CD4-positive, alpha-beta T cell treated with Interleukin-10 for 1 hour (primary cell): ENCODE results near the gene NIM1K.
"Not testable (repeated sequence)": the region's sequence is repeated elsewhere in the genome, so short reads cannot be mapped to it uniquely, and the experiment has no call there.

ENCODE experiments used
- DNase-seq: peaks from one replicate; pipeline ENCODE4 v3.0.0-alpha.2; 2020

Gene NIM1K

DNA sequence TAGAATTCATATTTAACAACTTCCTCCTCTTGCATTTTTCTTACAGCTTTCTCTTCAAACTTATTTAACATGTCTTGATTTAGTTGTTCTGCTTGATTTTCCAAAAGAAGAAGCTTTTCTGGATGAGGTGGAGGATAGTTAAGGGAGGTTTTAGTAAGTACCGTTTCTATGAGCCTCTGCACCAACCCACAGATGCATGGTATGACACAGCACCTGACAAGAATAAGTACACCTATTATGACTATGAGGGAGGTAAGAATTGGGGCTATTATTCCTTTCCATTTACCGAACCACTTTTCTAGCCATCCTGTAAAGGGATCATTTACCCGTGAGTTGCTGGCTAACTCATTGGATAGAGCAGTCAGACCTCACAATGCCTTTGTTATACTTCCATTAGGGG lies 123.7 kb downstream of the NIM1K start:
- DNase-seq = no peak

DNA sequence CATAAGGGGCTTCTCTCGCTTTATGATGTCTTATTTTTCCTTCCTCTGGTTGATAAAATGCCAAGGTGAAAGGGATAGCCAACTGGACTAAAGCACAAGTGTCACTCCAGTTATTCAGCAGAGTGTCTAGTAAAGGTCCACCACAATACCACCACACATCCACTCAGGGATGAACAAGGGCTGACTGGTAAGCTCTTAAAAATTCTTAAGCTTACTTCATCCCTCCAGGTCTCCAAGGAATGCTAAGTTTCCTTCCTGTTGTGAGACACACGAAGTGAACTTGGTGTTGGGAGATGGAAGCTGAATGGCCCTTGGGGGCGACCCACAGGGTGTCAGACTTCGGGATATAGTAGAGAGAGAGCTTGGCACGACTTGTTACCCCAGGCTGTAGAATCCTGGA lies 124.4 kb downstream of the NIM1K start:
- DNase-seq = no peak

DNA sequence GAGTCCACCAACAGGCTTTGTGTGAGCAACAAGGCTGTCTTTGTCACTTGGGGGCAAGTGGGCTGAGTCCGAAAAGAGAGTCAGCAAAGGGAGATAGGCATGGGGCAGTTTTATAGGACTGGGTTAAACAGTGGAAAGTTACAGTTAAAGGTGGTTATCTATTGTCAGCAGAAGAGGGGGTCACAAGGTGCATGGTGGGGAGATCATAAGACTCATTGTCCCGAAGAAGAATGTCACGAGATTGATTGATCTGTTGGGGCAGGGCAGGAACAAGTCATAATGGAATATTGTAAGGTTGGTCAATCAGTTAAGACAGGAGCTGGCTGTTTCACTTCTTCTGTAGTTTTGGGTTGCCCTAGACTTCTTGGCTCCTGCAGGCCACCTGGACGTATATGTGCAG lies 128.8 kb downstream of the NIM1K start:
- no peak for DNase-seq

DNA sequence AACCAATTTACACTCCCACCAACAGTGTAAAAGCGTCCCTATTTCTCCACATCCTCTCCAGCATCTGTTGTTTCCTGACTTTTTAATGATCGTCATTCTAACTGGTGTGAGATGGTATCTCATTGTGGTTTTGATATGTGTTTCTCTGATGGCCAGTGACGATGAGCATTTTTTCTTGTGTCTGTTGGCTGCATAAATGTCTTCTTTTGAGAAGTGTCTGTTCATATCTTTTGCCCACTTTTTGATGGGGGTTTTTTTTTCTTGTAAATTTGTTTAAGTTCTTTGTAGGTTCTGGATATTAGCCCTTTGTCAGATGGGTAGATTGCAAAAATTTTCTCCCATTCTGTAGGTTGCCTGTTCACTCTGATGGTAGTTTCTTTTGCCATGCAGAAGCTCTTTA lies 131.5 kb downstream of the NIM1K start:
- DNase-seq = not testable (repeated sequence)

- not testable (repeated sequence) for DNase-seq
These were observed 133.6 kb downstream of the NIM1K start for GRCh38 chr5:43325624-43326023.
